SK-N-SH (cell line): ENCODE measurements around the gene AUTS2. TPM values are rescaled to one million over a fixed set of nuclear protein-coding genes. Genes with fewer than 3 reads are reported as not detected.

Experiments used
- CTCF ChIA-PET: fragments of 300-600, 350-600 bp; formaldehyde crosslinking; extraction: SDS; loops from one replicate; lab custom pipeline; 2021; lab: Yijun Ruan, JAX
- POLR2A ChIA-PET: fragments of 350-600 bp; sonication (Branson Sonifier 250); formaldehyde crosslinking; extraction: SDS; loops from one replicate; lab custom pipeline; 2020; ENCODE audit warnings: antibody characterized with exemption, inconsistent platforms; lab: Yijun Ruan, JAX
- DNase-seq: peaks from one replicate; pipeline ENCODE4 v3.0.0; 2012
- H2AFZ ChIP-seq: fragments of 200-600 bp; sonication (generic); 2 replicates; pipeline ENCODE4 v1.8.1; 2016; ENCODE audit warnings: antibody characterized with exemption, mild to moderate bottlenecking, low read depth
- H3F3A ChIP-seq: fragments of 200-600 bp; sonication (generic); replicated peaks from 2 replicates; pipeline ENCODE3; 2016; ENCODE audit warnings: antibody characterized with exemption, mild to moderate bottlenecking; ENCODE audit not compliant: insufficient read depth
- H3K27ac ChIP-seq, 2 experiments: fragments of 200-500 bp in 1 of 2; fragments of 200-600 bp in 1 of 2; sonication (Bioruptor generic) in 1 of 2; sonication (generic), shearing (Covaris generic) in 1 of 2; 2 replicates each; pipeline versions ENCODE4 v1.5.1 to v1.6.1; 2014 to 2016; ENCODE audit warnings: low read depth in 2 of 2, inconsistent platforms in 1 of 2, low read length in 1 of 2, mild to moderate bottlenecking in 1 of 2, mixed read lengths in 1 of 2
- H3K27me3 ChIP-seq: fragments of 200-600 bp; sonication (generic), shearing (Covaris generic); 2 replicates; pipeline ENCODE4 v1.6.1; 2016; ENCODE audit warnings: mixed run types; ENCODE audit not compliant: insufficient read depth
- H3K36me3 ChIP-seq, 2 experiments: fragments of 200-500 bp in 1 of 2; fragments of 200-600 bp in 1 of 2; sonication (Bioruptor generic) in 1 of 2; sonication (generic) in 1 of 2; replicated peaks in 1 of 2; 2 replicates each; pipeline versions ENCODE3 to v1.5.1; 2014 to 2016; ENCODE audit warnings: low read length in 1 of 2, mild to moderate bottlenecking in 1 of 2; ENCODE audit not compliant: insufficient read depth in 2 of 2, control insufficient read depth in 1 of 2
- H3K4me1 ChIP-seq, 2 experiments: fragments of 200-500 bp in 1 of 2; fragments of 200-600 bp in 1 of 2; sonication (Bioruptor generic) in 1 of 2; sonication (generic), shearing (Covaris generic) in 1 of 2; 2 replicates each; pipeline versions ENCODE4 v1.5.1 to v1.6.1; 2014 to 2016; ENCODE audit warnings: low read depth in 1 of 2, low read length in 1 of 2, mixed run types in 1 of 2; ENCODE audit not compliant: insufficient read depth in 2 of 2, control insufficient read depth in 1 of 2
- H3K4me2 ChIP-seq: fragments of 200-600 bp; sonication (generic), shearing (Covaris generic); 2 replicates; pipeline ENCODE4 v1.6.1; 2017; ENCODE audit warnings: mixed run types
- H3K4me3 ChIP-seq, 2 experiments: fragments of 200-500 bp in 1 of 2; fragments of 200-600 bp in 1 of 2; sonication (Bioruptor generic) in 1 of 2; sonication (generic), shearing (Covaris generic) in 1 of 2; 2 replicates each; pipeline versions ENCODE4 v1.5.1 to v1.8.1; 2014 to 2016; ENCODE audit warnings: low read depth in 2 of 2, inconsistent platforms in 1 of 2, low read length in 1 of 2, mild to moderate bottlenecking in 1 of 2, mixed read lengths in 1 of 2, moderate library complexity in 1 of 2
- H3K79me2 ChIP-seq: fragments of 200-600 bp; sonication (generic); 2 replicates; pipeline ENCODE4 v1.8.1; 2017; ENCODE audit warnings: mild to moderate bottlenecking; ENCODE audit not compliant: insufficient read depth
- H3K9ac ChIP-seq: fragments of 200-600 bp; sonication (generic); 2 replicates; pipeline ENCODE4 v1.6.1; 2017; ENCODE audit warnings: mixed run types
- H3K9me2 ChIP-seq: fragments of 200-600 bp; sonication (generic); 2 replicates; pipeline ENCODE4 v1.6.1; 2017; ENCODE audit warnings: mixed run types
- H3K9me3 ChIP-seq: fragments of 200-600 bp; sonication (generic); 2 replicates; pipeline ENCODE4 v1.6.1; 2017; ENCODE audit warnings: mixed run types, mild to moderate bottlenecking, moderate library complexity
- H4K20me1 ChIP-seq: fragments of 200-600 bp; sonication (generic); 2 replicates; pipeline ENCODE4 v1.6.1; 2017; ENCODE audit warnings: mild to moderate bottlenecking, mixed run types; ENCODE audit not compliant: insufficient read depth
- EZH2phosphoT487 ChIP-seq: fragments of 200-600 bp; sonication (generic); IDR thresholded peaks from 2 replicates; pipeline ENCODE4 v1.6.1; 2017; ENCODE audit warnings: low read depth, mixed run types, mild to moderate bottlenecking, antibody characterized with exemption, moderate library complexity, borderline replicate concordance
- FOXM1 ChIP-seq: IDR thresholded peaks from 2 replicates; pipeline ENCODE4 v1.4.0; 2012; ENCODE audit warnings: low read depth, mild to moderate bottlenecking
- GATA2 ChIP-seq: sonication (generic); formaldehyde crosslinking; IDR thresholded peaks from 2 replicates; pipeline ENCODE4 v1.5.0; 2020; ENCODE audit warnings: mild to moderate bottlenecking, missing genetic modification reagents
- NRF1 ChIP-seq: IDR thresholded peaks from 2 replicates; pipeline ENCODE4 v1.6.1; 2012; ENCODE audit warnings: low read depth, mild to moderate bottlenecking, low read length
- POLR2AphosphoS5 ChIP-seq: IDR thresholded peaks from 2 replicates; pipeline ENCODE4 v1.6.1; 2012; ENCODE audit warnings: low read depth, low read length
- RFX5 ChIP-seq: IDR thresholded peaks from 2 replicates; pipeline ENCODE4 v1.6.1; 2012; ENCODE audit warnings: mild to moderate bottlenecking, improper control_type of control experiment, low read length
- RXRA ChIP-seq: IDR thresholded peaks from 2 replicates; pipeline ENCODE4 v1.4.0; 2012; ENCODE audit warnings: low read depth, mild to moderate bottlenecking, borderline replicate concordance
- SMC3 ChIP-seq: IDR thresholded peaks from 2 replicates; pipeline ENCODE4 v1.6.1; 2012; ENCODE audit warnings: low read depth, low read length, improper control_type of control experiment
- TAF1 ChIP-seq: IDR thresholded peaks from 2 replicates; pipeline ENCODE4 v1.6.1; 2012; ENCODE audit warnings: low read depth, mild to moderate bottlenecking, low read length, moderate library complexity, borderline replicate concordance
- YY1 ChIP-seq: IDR thresholded peaks from 2 replicates; pipeline ENCODE4 v1.4.0; 2012; ENCODE audit warnings: low read depth, mild to moderate bottlenecking
- WGBS: methylation state at CpG from one replicate; pipeline ENCODE4 v1.1.6; 2017; ENCODE audit warnings: low lambda C conversion rate; 5-methylcytosine and 5-hydroxymethylcytosine counted together
- polyA plus RNA-seq, 3 experiments: library from polyadenylated mRNA; depleted of rRNA; stranded (reverse); fragments of >200 nt; gene quantifications; 2 replicates each; pipeline ENCODE4 v1.2.3, GENCODE V29; 2012
- TF ChIP-seq, protein P1 (sequence below): fragments of 150-350 bp; IDR thresholded peaks from 2 replicates; pipeline ENCODE4 v1.6.1; 2016; ENCODE audit warnings: mild to moderate bottlenecking, low read depth, low read length
- TF ChIP-seq, protein P2 (sequence below): fragments of 200-600 bp; sonication (generic); IDR thresholded peaks from 2 replicates; pipeline ENCODE4 v1.6.1; 2017; ENCODE audit warnings: antibody characterized with exemption, mild to moderate bottlenecking, moderate library complexity

AUTS2 gene
- polyA plus RNA-seq, 1 of the 3 experiments (the other 2 are of a cell fraction) = 15.6 TPM

DNA sequence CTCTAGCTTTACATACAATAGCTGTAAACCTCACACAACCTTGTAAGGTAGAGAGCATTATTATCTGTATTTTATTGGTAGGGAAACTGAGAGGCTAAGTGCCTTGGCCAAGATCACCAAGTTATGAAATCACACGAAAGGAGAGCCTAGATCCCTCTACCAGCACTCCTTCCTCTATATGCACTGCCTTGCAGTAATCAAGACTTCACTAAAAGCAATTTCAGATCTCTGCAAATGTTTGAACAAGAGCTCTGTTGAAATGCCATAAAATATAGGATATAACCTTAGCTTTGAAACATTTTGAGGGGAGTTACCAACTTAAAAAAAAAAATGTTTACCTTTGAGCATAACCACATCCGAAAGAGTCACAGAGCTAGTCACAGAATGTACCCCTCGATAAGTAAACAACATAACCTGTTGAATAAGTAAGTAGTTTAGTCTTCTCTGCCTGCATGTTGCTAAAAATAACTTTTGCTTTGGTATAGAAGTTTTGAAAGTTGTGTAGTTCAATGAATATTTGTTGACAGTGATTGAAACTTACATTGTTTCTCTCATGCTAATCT lies 709.4 kb downstream of the AUTS2 start:
- ChIA-PET CTCF (interaction anchor here (1.2 to 1.6 kb wide), 4 partner anchors 14 to 98 kb away, joined by 3 to 5 read pairs (median 3); no protein-coding TSS in a partner anchor), POLR2A (no interaction called here)
- Histone ChIP-seq H3K4me3 (no peak overlapping the region), H3F3A (no peaks in the 10 kb centered on the region), H3K4me2 (no peak overlapping the region), H3K79me2 (no peaks in the 10 kb centered on the region), H3K9me2 (no peaks in the 10 kb centered on the region), H4K20me1 (no peaks in the 10 kb centered on the region), H3K9me3 (no peaks in the 10 kb centered on the region), H3K9ac (no peak overlapping the region), H3K36me3 (no peaks in the 10 kb centered on the region), H2AFZ (no peak overlapping the region), H3K27me3 (no peaks in the 10 kb centered on the region), H3K27ac (no peak overlapping the region), H3K4me1 (peaks cover 0 to 5% of the 10 kb centered on the region in 2 experiments; a peak in 2 of 4 replicates)
- DNase-seq = no peak
- TF ChIP-seq RFX5 (no peak), TAF1 (no peak), POLR2AphosphoS5 (no peak)
- WGBS = 79% methylated on average over 3 of the region's 3 CpGs

DNA sequence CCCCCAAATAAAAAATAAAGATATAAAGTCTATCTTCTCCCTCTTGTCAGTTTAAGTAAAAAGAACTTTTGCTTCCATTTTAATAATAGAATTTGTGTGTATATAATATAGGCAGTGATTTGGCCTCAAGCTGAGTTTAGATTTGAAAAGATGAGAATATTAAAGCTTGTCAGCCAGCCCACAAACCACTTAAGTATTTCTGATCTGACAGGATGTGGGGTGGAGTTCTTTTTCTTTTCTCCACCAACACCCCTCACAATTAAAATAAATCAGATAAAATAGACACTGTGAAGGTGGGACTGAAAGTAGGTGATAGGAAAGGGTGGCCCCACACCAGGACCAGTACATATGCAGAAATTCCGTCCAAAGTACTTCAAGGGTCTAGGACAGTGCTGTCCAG lies 714.1 kb downstream of the AUTS2 start:
- H3K4me1 ChIP-seq = peaks cover 0 to 8% of the 10 kb centered on the region in 2 experiments; a peak in 2 of 4 replicates
- TF ChIP-seq, protein P1, sequence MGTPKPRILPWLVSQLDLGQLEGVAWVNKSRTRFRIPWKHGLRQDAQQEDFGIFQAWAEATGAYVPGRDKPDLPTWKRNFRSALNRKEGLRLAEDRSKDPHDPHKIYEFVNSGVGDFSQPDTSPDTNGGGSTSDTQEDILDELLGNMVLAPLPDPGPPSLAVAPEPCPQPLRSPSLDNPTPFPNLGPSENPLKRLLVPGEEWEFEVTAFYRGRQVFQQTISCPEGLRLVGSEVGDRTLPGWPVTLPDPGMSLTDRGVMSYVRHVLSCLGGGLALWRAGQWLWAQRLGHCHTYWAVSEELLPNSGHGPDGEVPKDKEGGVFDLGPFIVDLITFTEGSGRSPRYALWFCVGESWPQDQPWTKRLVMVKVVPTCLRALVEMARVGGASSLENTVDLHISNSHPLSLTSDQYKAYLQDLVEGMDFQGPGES = no peak
- no peak for TF ChIP-seq FOXM1
- TF ChIP-seq EZH2phosphoT487 = no peak
- TF ChIP-seq GATA2 (CRISPR knock-in tag) = no peak
- no peak for TF ChIP-seq YY1
- TF ChIP-seq RXRA = no peak
- TF ChIP-seq, protein P2, sequence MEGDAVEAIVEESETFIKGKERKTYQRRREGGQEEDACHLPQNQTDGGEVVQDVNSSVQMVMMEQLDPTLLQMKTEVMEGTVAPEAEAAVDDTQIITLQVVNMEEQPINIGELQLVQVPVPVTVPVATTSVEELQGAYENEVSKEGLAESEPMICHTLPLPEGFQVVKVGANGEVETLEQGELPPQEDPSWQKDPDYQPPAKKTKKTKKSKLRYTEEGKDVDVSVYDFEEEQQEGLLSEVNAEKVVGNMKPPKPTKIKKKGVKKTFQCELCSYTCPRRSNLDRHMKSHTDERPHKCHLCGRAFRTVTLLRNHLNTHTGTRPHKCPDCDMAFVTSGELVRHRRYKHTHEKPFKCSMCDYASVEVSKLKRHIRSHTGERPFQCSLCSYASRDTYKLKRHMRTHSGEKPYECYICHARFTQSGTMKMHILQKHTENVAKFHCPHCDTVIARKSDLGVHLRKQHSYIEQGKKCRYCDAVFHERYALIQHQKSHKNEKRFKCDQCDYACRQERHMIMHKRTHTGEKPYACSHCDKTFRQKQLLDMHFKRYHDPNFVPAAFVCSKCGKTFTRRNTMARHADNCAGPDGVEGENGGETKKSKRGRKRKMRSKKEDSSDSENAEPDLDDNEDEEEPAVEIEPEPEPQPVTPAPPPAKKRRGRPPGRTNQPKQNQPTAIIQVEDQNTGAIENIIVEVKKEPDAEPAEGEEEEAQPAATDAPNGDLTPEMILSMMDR = no peak
- no peak for TF ChIP-seq NRF1
- TF ChIP-seq SMC3 = no peak
- no peaks in the 10 kb centered on the region for H3F3A ChIP-seq
- POLR2A ChIA-PET = no interaction called here
- H3K9me3 ChIP-seq = no peaks in the 10 kb centered on the region
- no peaks in the 10 kb centered on the region for H3K79me2 ChIP-seq
- H3K27ac ChIP-seq = no peak overlapping the region
- no peak overlapping the region for H3K4me2 ChIP-seq
- no peak overlapping the region for H3K9ac ChIP-seq
- H3K27me3 ChIP-seq = no peaks in the 10 kb centered on the region
- 85% methylated on average over 1 of the region's 1 CpG for WGBS
- DNase-seq = no peak
- CTCF ChIA-PET = interaction anchor here (1.0 to 1.9 kb wide), 3 partner anchors 15 to 119 kb away, joined by 3 to 5 read pairs (median 3); no protein-coding TSS in a partner anchor
- H3K36me3 ChIP-seq = no peaks in the 10 kb centered on the region
- H2AFZ ChIP-seq = no peak overlapping the region
- H4K20me1 ChIP-seq = no peaks in the 10 kb centered on the region
- no peaks in the 10 kb centered on the region for H3K9me2 ChIP-seq
- no peak overlapping the region for H3K4me3 ChIP-seq
